ENCODE results near the gene TCEA3.

TCEA3 gene

GRCh38 chr1:23339632-23340031 is 84.9 kb downstream of the TCEA3 start:
- no peaks in the 10 kb centered on the region for H3K9me3 Mint-ChIP-seq
- H3K27ac Mint-ChIP-seq: peak overlapping the region; percentile 33
- H3K4me1 Mint-ChIP-seq (ENCODE audit: low read depth): peaks cover 45% of the 10 kb centered on the region
- peaks cover 33% of the 10 kb centered on the region for H3K36me3 Mint-ChIP-seq (ENCODE audit: low read depth)
- no peaks in the 10 kb centered on the region for H3K27me3 Mint-ChIP-seq (ENCODE audit: low read depth)
- no peak overlapping the region for H3K4me3 Mint-ChIP-seq

GRCh38 chr1:23337869-23338268 is 86.7 kb downstream of the TCEA3 start:
- Mint-ChIP-seq H3K36me3 (ENCODE audit: low read depth) (peaks cover 45% of the 10 kb centered on the region), H3K4me3 (no peak overlapping the region), H3K27ac (no peak overlapping the region), H3K9me3 (no peaks in the 10 kb centered on the region), H3K27me3 (ENCODE audit: low read depth) (no peaks in the 10 kb centered on the region), H3K4me1 (ENCODE audit: low read depth) (peaks cover 44% of the 10 kb centered on the region)

GRCh38 chr1:23331713-23332112 is 92.8 kb downstream of the TCEA3 start:
- no peak overlapping the region for H3K27ac Mint-ChIP-seq
- no peak overlapping the region for H3K4me3 Mint-ChIP-seq
- H3K4me1 Mint-ChIP-seq (ENCODE audit: low read depth): peaks cover 15% of the 10 kb centered on the region
- no peaks in the 10 kb centered on the region for H3K27me3 Mint-ChIP-seq (ENCODE audit: low read depth)
- peaks cover 45% of the 10 kb centered on the region for H3K36me3 Mint-ChIP-seq (ENCODE audit: low read depth)
- H3K9me3 Mint-ChIP-seq: no peaks in the 10 kb centered on the region

All from T-helper 1 cell treated with Interleukin-12 subunit alpha and Interleukin-12 subunit beta and Interleukin-4 antibody, amounts not matched to agents 30 μg/mL and 1 μg/mL, for 36 hours (primary cell).